ENCODE results near the gene C17orf113. TPM values are rescaled to one million over a fixed set of nuclear protein-coding genes. Genes with fewer than 3 reads are reported as not detected.

The C17orf113 gene
- total and polyA plus RNA-seq, 2 of the 4 experiments (the other 2 are of a cell fraction) = under 0.01 to 0.03 TPM

DNA sequence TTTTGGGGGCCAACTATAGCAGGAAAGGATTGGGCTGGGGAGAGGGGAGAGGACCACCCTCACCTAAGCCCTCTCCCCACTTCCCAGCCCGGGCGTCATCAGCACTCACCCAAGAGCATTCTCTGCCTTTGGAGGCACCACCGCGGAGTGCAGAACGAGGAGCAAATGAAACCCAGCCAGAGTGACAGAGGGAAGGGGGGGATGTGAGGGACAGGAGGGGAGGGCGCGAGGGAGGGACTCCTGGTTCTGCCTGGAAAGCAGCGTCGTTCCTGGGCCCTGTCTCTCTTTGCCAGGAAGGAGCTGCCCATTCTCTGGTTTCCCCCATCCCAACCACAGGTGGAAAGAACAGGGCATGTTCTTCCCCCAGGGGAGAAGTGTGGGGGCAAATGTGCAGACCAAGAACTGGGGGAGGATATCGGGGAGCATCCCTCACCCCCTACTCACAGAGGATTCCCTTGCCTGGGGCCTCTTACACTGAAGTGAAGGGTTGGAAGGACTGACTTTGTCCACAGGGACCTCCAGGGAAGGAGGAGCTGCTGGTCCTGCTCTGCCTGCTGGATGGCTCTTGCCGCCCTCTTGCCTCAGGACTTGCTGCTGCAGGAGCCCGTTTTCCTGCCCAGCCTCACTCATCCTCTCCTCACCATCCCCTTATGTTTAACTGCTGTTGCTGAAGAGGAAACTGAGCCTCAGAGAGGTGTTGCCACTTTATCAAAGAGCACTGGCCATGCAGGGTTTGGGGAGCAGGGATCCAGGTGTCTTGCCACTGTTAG lies 3.5 kb upstream of the C17orf113 start:
- Histone ChIP-seq H2BK120ac (ENCODE audit: low read depth, low read length) (no peak overlapping the region), H3K9ac (ENCODE audit: low read depth, low read length) (no peak overlapping the region), H3K4me2 (ENCODE audit: low read depth, low read length) (no peak overlapping the region), H2AK9ac (replicated peaks; ENCODE audit: low read depth, low read length, poor library complexity) (no peak overlapping the region), H3K4ac (ENCODE audit: low read depth, low read length) (no peak overlapping the region), H3K79me1 (ENCODE audit: low read depth in 1 of 2, low read length in 2 of 2) (no peaks in the 10 kb centered on the region), H4K91ac (ENCODE audit: insufficient read depth, low read depth, low read length) (no peak overlapping the region), H3K27ac (ENCODE audit: insufficient read depth, low read length) (no peak overlapping the region), H4K20me1 (ENCODE audit: insufficient read depth, low read length) (no peaks in the 10 kb centered on the region), H3K9me3 (ENCODE audit: control insufficient read depth, insufficient read depth, low read length) (no peaks in the 10 kb centered on the region), H2BK15ac (ENCODE audit: low read depth, low read length) (no peak overlapping the region), H4K5ac (ENCODE audit: low read depth, low read length) (no peak overlapping the region), H3K23ac (ENCODE audit: low read depth, low read length) (0 out of 2 replicates have a peak overlapping the region, but pooled peaks have one; percentile 49), H3K18ac (ENCODE audit: low read depth, low read length) (no peak overlapping the region), H3K9me1 (ENCODE audit: insufficient read depth, low read length) (peaks cover 3% of the 10 kb centered on the region; the same call in 1 of the 2 replicates), H3K14ac (replicated peaks; ENCODE audit: low read depth, low read length) (no peak overlapping the region), H3K4me3 (ENCODE audit: insufficient read depth, low read depth, low read length) (no peak overlapping the region), H2BK5ac (ENCODE audit: low read depth, low read length, poor library complexity, severe bottlenecking) (no peak overlapping the region), H3K36me3 (ENCODE audit: control insufficient read depth, insufficient read depth, low read length) (no peaks in the 10 kb centered on the region), H2AFZ (replicated peaks; ENCODE audit: low read length, poor library complexity) (no peak overlapping the region), H3K27me3 (ENCODE audit: control insufficient read depth, insufficient read depth, low read length) (peaks cover 81% of the 10 kb centered on the region), H4K8ac (ENCODE audit: low read depth in 2 of 2, low read length in 2 of 2) (no peak overlapping the region), H3K56ac (ENCODE audit: extremely low read depth, insufficient read depth, low read length) (no peak overlapping the region), H2BK20ac (ENCODE audit: low read depth, low read length) (no peak overlapping the region), H3K4me1 (ENCODE audit: control insufficient read depth, insufficient read depth, low read length) (0 out of 2 replicates have a peak, but pooled peaks cover 1% of the 10 kb centered on the region), H2AK5ac (ENCODE audit: low read depth, low read length) (no peak overlapping the region)
- in situ Hi-C loops (cut with MboI; ENCODE audit: low sequenced_read_pairs) (no loop called here), intact Hi-C loops (cut with micrococcal nuclease) (no loop called here), dilution Hi-C loops (cut with HindIII; ENCODE audit: low sequenced_read_pairs, unreplicated experiment) (no loop called here)
- BruUV-seq (replicated peaks) = no TSS peak
- DNase-seq = no peak
- no peak for ATAC-seq (ENCODE audit: low read depth)
- WGBS, 2 experiments (ENCODE audit: extremely low coverage in 2 of 2, insufficient read length in 1 of 2) = no CpG with 5 or more reads among the region's 12 CpGs
- TF ChIP-seq MAZ (IDR thresholded peaks at IDR 0.05; ENCODE audit: borderline replicate concordance, low read depth, low read length) (no peak), SMC3 (IDR thresholded peaks at IDR 0.05; ENCODE audit: low read depth, low read length) (no peak), NFE2L2 (IDR thresholded peaks at IDR 0.05; ENCODE audit: low read depth, low read length) (no peak), BHLHE40 (IDR thresholded peaks at IDR 0.05; ENCODE audit: low read depth, low read length) (no peak), MXI1 (IDR thresholded peaks at IDR 0.05; ENCODE audit: borderline replicate concordance, low read depth, low read length) (no peak), CEBPB (IDR thresholded peaks at IDR 0.05; ENCODE audit: low read depth, low read length) (no peak), RFX5 (IDR thresholded peaks at IDR 0.05; ENCODE audit: low read depth, low read length) (no peak), POLR2A (IDR thresholded peaks at IDR 0.05; ENCODE audit: low read depth, low read length) (no peak)
- TF ChIP-seq, protein P1, sequence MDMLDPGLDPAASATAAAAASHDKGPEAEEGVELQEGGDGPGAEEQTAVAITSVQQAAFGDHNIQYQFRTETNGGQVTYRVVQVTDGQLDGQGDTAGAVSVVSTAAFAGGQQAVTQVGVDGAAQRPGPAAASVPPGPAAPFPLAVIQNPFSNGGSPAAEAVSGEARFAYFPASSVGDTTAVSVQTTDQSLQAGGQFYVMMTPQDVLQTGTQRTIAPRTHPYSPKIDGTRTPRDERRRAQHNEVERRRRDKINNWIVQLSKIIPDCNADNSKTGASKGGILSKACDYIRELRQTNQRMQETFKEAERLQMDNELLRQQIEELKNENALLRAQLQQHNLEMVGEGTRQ (IDR thresholded peaks at IDR 0.05; ENCODE audit: low read depth, low read length) = no peak
- TF ChIP-seq, protein P2, sequence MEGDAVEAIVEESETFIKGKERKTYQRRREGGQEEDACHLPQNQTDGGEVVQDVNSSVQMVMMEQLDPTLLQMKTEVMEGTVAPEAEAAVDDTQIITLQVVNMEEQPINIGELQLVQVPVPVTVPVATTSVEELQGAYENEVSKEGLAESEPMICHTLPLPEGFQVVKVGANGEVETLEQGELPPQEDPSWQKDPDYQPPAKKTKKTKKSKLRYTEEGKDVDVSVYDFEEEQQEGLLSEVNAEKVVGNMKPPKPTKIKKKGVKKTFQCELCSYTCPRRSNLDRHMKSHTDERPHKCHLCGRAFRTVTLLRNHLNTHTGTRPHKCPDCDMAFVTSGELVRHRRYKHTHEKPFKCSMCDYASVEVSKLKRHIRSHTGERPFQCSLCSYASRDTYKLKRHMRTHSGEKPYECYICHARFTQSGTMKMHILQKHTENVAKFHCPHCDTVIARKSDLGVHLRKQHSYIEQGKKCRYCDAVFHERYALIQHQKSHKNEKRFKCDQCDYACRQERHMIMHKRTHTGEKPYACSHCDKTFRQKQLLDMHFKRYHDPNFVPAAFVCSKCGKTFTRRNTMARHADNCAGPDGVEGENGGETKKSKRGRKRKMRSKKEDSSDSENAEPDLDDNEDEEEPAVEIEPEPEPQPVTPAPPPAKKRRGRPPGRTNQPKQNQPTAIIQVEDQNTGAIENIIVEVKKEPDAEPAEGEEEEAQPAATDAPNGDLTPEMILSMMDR (conservative IDR thresholded peaks at IDR 0.05; ENCODE audit: low read depth, low read length) = no peak
- ChIA-PET POLR2A (ENCODE audit: unreplicated experiment) (no interaction called here), CTCF (no interaction called here)

Data from IMR-90 (cell line).